NCI-H510A (cell line): Measurements from ENCODE around the gene CCDC200.
"Not testable (repeated sequence)": the region's sequence is repeated elsewhere in the genome, so short reads cannot be mapped to it uniquely, and the experiment has no call there.

Experiments
- DNase-seq: peaks from one replicate; lab custom pipeline; 2025; lab: John Stamatoyannopoulos, UW

CCDC200 gene

GRCh38 chr17:43216369-43216761, 12.1 kb downstream of the CCDC200 start:
- no peak for DNase-seq

GRCh38 chr17:43215341-43215740, 13.1 kb downstream of the CCDC200 start:
- DNase-seq = no peak

- no peak for DNase-seq
Measured at GRCh38 chr17:43213545-43213944, 14.9 kb downstream of the CCDC200 start.

GRCh38 chr17:43212641-43213490, 15.6 kb downstream of the CCDC200 start:
- DNase-seq = no peak

GRCh38 chr17:43211480-43212402, 16.7 kb downstream of the CCDC200 start, which contains the start of gene TMEM106A:
TMEM106A (plus strand) TSS chr17:43211875; CDS start chr17:43213042, 1,167 bp downstream.
- no peak for DNase-seq

- no peak for DNase-seq
Measured at GRCh38 chr17:43211123-43211479, 17.3 kb downstream of the CCDC200 start.

- no peak for DNase-seq
Measured at GRCh38 chr17:43210576-43210975, 17.8 kb downstream of the CCDC200 start.

GRCh38 chr17:43203013-43203412, 25.4 kb downstream of the CCDC200 start:
- DNase-seq = not testable (repeated sequence)

- no peak for DNase-seq
Measured at GRCh38 chr17:43200127-43200526, 28.3 kb downstream of the CCDC200 start.

GRCh38 chr17:43199633-43200032, 28.8 kb downstream of the CCDC200 start:
- DNase-seq = no peak

- DNase-seq = no peak
Measured at GRCh38 chr17:43193251-43193650, 35.2 kb downstream of the CCDC200 start.

GRCh38 chr17:43186656-43187055, 41.8 kb downstream of the CCDC200 start:
- DNase-seq = not testable (repeated sequence)

- DNase-seq = no peak
Measured at GRCh38 chr17:43183921-43184320, 44.5 kb downstream of the CCDC200 start.

- no peak for DNase-seq
Measured at GRCh38 chr17:43176119-43176570, 52.3 kb downstream of the CCDC200 start.

- no peak for DNase-seq
Measured at GRCh38 chr17:43175213-43176118, 53.0 kb downstream of the CCDC200 start.

- DNase-seq = no peak
Measured at GRCh38 chr17:43171586-43172487, 56.6 kb downstream of the CCDC200 start.
